ENCODE data around the gene PLXNA2. TPM values are rescaled to one million over a fixed set of nuclear protein-coding genes. Genes with fewer than 3 reads are reported as not detected.

PLXNA2 gene
- total RNA-seq, 2 experiments from 2014 or later, result 0.23 TPM; not detected in 1

DNA sequence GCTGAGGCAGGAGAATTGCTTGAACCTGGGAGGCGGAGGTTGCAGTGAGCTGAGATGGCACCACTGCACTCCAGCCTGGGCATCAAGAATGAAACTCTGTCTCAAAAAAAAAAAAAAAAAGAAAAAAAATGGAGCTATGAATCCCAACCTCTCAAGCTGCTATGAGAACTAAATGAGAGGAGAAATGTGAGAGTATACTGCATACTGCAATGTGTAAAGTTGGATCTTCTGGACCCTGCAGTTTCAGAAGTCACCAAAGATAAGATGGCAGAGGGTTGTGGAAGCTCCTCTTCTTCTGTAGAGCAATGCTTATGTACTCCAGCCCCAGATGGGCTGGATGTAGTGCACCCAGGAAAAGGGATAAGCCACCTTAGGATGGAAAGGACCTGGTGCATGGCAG, 55.6 kb downstream of the PLXNA2 start:
- no TSS peak for BruUV-seq (replicated peaks)

DNA sequence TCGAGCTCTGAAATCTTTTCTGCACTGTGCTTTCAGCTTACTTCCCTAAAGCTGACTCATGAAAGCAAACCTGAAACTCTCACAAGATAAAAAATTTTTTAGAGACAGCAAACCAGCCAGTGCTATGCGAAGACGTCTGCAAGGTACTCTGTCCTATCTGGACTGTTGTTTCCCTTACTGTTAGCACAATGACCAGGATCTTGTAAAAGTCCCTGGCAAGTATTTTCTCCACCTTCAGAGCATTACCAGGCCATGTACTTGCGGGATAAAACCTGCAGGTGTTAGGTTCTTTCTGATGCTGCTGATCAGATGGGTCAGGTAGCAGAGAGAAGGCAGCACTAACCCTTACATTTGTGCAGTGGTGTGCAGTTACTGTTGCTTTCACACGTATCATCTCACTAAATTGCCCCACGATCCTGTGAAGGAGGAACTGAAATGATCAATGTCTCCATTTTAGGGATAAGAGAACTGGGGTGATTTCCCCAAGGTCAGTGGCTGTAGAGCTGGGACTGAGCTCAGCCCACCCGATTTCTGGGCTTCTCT, 56.6 kb downstream of the PLXNA2 start:
- POLR2A ChIA-PET, result interaction anchor here (0.6 to 1.7 kb wide), 5 partner anchors 14 to 146 kb away, joined by 3 to 8 read pairs (median 3); no protein-coding TSS in a partner anchor
- intact Hi-C loops (cut with micrococcal nuclease; ENCODE audit: unreplicated experiment), result no loop called here
- Histone ChIP-seq H3K9me2 (ENCODE audit: insufficient read depth, low read length) (no peaks in the 10 kb centered on the region), H3K79me2 (ENCODE audit: insufficient read depth, low read depth, low read length) (no peaks in the 10 kb centered on the region), H4K20me1 (ENCODE audit: insufficient read depth, low read length) (no peaks in the 10 kb centered on the region), H3K36me3 (ENCODE audit: insufficient read depth, low read length) (no peaks in the 10 kb centered on the region), H3K27ac (ENCODE audit: low read depth, low read length, poor library complexity, severe bottlenecking) (no peak overlapping the region), H3K4me2 (ENCODE audit: low read length) (no peak overlapping the region), H3K9me3 (ENCODE audit: low read length) (no peaks in the 10 kb centered on the region), H2AFZ (ENCODE audit: low read length) (no peak overlapping the region), H3K4me3 (ENCODE audit: low read depth, low read length, poor library complexity, severe bottlenecking) (no peak overlapping the region), H3K4me1 (ENCODE audit: insufficient read depth, low read length, poor library complexity, severe bottlenecking) (no peaks in the 10 kb centered on the region)
- CTCF ChIA-PET (ENCODE audit: unreplicated experiment), result no interaction called here
- no peak for DNase-seq (ENCODE audit: low spot score)
- no peak for TF ChIP-seq EZH2phosphoT487 (IDR thresholded peaks at IDR 0.05; ENCODE audit: borderline replicate concordance, low read depth, low read length)
- TF ChIP-seq, protein P1, sequence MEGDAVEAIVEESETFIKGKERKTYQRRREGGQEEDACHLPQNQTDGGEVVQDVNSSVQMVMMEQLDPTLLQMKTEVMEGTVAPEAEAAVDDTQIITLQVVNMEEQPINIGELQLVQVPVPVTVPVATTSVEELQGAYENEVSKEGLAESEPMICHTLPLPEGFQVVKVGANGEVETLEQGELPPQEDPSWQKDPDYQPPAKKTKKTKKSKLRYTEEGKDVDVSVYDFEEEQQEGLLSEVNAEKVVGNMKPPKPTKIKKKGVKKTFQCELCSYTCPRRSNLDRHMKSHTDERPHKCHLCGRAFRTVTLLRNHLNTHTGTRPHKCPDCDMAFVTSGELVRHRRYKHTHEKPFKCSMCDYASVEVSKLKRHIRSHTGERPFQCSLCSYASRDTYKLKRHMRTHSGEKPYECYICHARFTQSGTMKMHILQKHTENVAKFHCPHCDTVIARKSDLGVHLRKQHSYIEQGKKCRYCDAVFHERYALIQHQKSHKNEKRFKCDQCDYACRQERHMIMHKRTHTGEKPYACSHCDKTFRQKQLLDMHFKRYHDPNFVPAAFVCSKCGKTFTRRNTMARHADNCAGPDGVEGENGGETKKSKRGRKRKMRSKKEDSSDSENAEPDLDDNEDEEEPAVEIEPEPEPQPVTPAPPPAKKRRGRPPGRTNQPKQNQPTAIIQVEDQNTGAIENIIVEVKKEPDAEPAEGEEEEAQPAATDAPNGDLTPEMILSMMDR (conservative IDR thresholded peaks at IDR 0.05; ENCODE audit: low read length), result no peak
- no TSS peak for BruUV-seq (replicated peaks)

More for the DNA sequence above, 55.6 kb downstream of the PLXNA2 start:
- ChIA-PET CTCF (ENCODE audit: unreplicated experiment) (interaction anchor here (0.6 to 0.7 kb wide), 3 partner anchors 151 to 367 kb away, joined by 3 to 11 read pairs (median 3); no protein-coding TSS in a partner anchor), POLR2A (interaction anchor here (0.6 to 1.7 kb wide), 5 partner anchors 14 to 1577 kb away, joined by 3 to 8 read pairs (median 3); no protein-coding TSS in a partner anchor)
- Histone ChIP-seq H2AFZ (ENCODE audit: low read length) (no peak overlapping the region), H3K9me2 (ENCODE audit: insufficient read depth, low read length) (no peaks in the 10 kb centered on the region), H3K36me3 (ENCODE audit: insufficient read depth, low read length) (no peaks in the 10 kb centered on the region), H3K27ac (ENCODE audit: low read depth, low read length, poor library complexity, severe bottlenecking) (no peak overlapping the region), H4K20me1 (ENCODE audit: insufficient read depth, low read length) (no peaks in the 10 kb centered on the region), H3K79me2 (ENCODE audit: insufficient read depth, low read depth, low read length) (no peaks in the 10 kb centered on the region), H3K4me3 (ENCODE audit: low read depth, low read length, poor library complexity, severe bottlenecking) (no peak overlapping the region), H3K9me3 (ENCODE audit: low read length) (no peaks in the 10 kb centered on the region), H3K4me1 (ENCODE audit: insufficient read depth, low read length, poor library complexity, severe bottlenecking) (no peaks in the 10 kb centered on the region), H3K4me2 (ENCODE audit: low read length) (no peak overlapping the region)
- no peak for DNase-seq (ENCODE audit: low spot score)
- no peak for TF ChIP-seq EZH2phosphoT487 (IDR thresholded peaks at IDR 0.05; ENCODE audit: borderline replicate concordance, low read depth, low read length)
- TF ChIP-seq, protein P1 (conservative IDR thresholded peaks at IDR 0.05; ENCODE audit: low read length), result no peak
- intact Hi-C loops (cut with micrococcal nuclease; ENCODE audit: unreplicated experiment), result no loop called here

DNA sequence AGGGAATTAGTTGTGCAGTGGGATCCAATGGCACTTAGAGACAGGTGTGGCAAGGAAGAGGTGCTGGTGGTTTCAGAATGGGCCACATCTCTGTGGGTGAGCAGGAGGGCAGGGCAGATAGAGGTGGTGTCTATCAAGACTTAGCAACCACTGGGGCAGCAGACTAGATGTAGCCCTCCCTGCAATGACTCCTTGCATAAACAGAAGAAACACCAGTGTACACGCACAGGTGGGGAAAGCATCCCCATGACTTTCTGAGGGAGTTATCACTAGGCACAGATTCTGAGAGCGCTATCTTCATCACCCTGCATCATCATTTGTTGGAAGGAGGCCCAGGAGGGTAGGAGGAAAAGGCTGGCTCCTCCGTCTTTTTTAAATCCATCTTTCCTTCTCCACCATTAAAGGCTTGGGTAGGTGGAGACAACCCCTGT, 58.4 kb downstream of the PLXNA2 start:
- BruUV-seq (replicated peaks), result no TSS peak
- ChIA-PET POLR2A (interaction anchor here (0.6 to 0.9 kb wide), 4 partner anchors 9 to 260 kb away, joined by 3 to 7 read pairs (median 4); no protein-coding TSS in a partner anchor), CTCF (ENCODE audit: unreplicated experiment) (no interaction called here)
- Histone ChIP-seq H3K27ac (ENCODE audit: low read depth, low read length, poor library complexity, severe bottlenecking) (no peak overlapping the region), H3K4me1 (ENCODE audit: insufficient read depth, low read length, poor library complexity, severe bottlenecking) (no peaks in the 10 kb centered on the region), H4K20me1 (ENCODE audit: insufficient read depth, low read length) (no peaks in the 10 kb centered on the region), H3K36me3 (ENCODE audit: insufficient read depth, low read length) (no peaks in the 10 kb centered on the region), H3K9me2 (ENCODE audit: insufficient read depth, low read length) (no peaks in the 10 kb centered on the region), H3K4me3 (ENCODE audit: low read depth, low read length, poor library complexity, severe bottlenecking) (no peak overlapping the region), H3K79me2 (ENCODE audit: insufficient read depth, low read depth, low read length) (no peaks in the 10 kb centered on the region), H3K4me2 (ENCODE audit: low read length) (no peak overlapping the region), H2AFZ (ENCODE audit: low read length) (no peak overlapping the region), H3K9me3 (ENCODE audit: low read length) (no peaks in the 10 kb centered on the region)
- intact Hi-C loops (cut with micrococcal nuclease; ENCODE audit: unreplicated experiment), result no loop called here
- no peak for DNase-seq (ENCODE audit: low spot score)
- TF ChIP-seq, protein P1 (conservative IDR thresholded peaks at IDR 0.05; ENCODE audit: low read length), result no peak
- no peak for TF ChIP-seq EZH2phosphoT487 (IDR thresholded peaks at IDR 0.05; ENCODE audit: borderline replicate concordance, low read depth, low read length)

Data from OCI-LY7 (cell line).